Tibial nerve (tissue), 3 donors: ENCODE measurements around the gene CNTLN.

Source experiments
- POLR2A ChIP-seq, 2 donors: fragments of 450-650 bp; IDR thresholded peaks; one replicate each; pipeline ENCODE4 v1.6.1; 2017; ENCODE audit warnings: antibody characterized with exemption in 2 of 2, mild to moderate bottlenecking in 2 of 2, moderate library complexity in 2 of 2
- TF ChIP-seq, protein P1 (sequence below), 5 experiments: fragments of 200-600 bp in 3 of 5; fragments of 450-650 bp in 2 of 5; sonication (generic) in 3 of 5; IDR thresholded peaks; one replicate each; pipeline ENCODE4 v1.5.1; 2016 to 2019; ENCODE audit warnings: antibody characterized with exemption in 5 of 5, mild to moderate bottlenecking in 3 of 5, moderate library complexity in 2 of 5

DNA sequence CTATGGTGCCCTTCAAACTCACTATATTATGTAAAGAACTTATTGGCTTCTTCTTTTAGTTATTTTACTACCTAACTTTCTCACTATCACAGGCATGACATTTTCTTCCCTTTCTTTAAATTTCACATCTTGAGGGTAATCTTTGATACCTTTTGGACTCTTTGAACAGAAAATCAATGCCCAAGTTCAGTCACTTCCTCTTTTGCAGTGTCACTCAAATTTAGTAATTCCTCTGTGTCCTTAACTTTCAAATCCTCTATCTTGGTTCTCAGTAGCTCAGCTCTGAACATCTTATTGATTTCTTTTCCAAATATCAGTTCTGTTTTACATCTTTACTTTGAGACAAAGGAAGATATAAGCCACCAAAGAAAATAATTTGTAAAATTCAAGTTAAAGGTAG is 25.5 kb downstream of the CNTLN start:
- TF ChIP-seq POLR2A (IDR thresholded peaks at IDR 0.05), result no peak
- TF ChIP-seq, protein P1, sequence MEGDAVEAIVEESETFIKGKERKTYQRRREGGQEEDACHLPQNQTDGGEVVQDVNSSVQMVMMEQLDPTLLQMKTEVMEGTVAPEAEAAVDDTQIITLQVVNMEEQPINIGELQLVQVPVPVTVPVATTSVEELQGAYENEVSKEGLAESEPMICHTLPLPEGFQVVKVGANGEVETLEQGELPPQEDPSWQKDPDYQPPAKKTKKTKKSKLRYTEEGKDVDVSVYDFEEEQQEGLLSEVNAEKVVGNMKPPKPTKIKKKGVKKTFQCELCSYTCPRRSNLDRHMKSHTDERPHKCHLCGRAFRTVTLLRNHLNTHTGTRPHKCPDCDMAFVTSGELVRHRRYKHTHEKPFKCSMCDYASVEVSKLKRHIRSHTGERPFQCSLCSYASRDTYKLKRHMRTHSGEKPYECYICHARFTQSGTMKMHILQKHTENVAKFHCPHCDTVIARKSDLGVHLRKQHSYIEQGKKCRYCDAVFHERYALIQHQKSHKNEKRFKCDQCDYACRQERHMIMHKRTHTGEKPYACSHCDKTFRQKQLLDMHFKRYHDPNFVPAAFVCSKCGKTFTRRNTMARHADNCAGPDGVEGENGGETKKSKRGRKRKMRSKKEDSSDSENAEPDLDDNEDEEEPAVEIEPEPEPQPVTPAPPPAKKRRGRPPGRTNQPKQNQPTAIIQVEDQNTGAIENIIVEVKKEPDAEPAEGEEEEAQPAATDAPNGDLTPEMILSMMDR (IDR thresholded peaks at IDR 0.05), result no peak
